ENCODE data around the gene CMIP. TPM values are rescaled to one million over a fixed set of nuclear protein-coding genes. Genes with fewer than 3 reads are reported as not detected.

Gene CMIP
- total RNA-seq, 4 donors from 2014 or later: 14.5 to 24.6 (median 21.0) TPM

GRCh38 chr16:81649561-81650184 lies 205.1 kb downstream of the CMIP start:
- no peaks in the 10 kb centered on the region for H3K27me3 ChIP-seq
- TF ChIP-seq POLR2AphosphoS5 (IDR thresholded peaks at IDR 0.05) (no peak), POLR2A (IDR thresholded peaks at IDR 0.05; ENCODE audit: low read depth) (no peak), EP300 (IDR thresholded peaks at IDR 0.05) (no peak)
- TF ChIP-seq, protein P1, sequence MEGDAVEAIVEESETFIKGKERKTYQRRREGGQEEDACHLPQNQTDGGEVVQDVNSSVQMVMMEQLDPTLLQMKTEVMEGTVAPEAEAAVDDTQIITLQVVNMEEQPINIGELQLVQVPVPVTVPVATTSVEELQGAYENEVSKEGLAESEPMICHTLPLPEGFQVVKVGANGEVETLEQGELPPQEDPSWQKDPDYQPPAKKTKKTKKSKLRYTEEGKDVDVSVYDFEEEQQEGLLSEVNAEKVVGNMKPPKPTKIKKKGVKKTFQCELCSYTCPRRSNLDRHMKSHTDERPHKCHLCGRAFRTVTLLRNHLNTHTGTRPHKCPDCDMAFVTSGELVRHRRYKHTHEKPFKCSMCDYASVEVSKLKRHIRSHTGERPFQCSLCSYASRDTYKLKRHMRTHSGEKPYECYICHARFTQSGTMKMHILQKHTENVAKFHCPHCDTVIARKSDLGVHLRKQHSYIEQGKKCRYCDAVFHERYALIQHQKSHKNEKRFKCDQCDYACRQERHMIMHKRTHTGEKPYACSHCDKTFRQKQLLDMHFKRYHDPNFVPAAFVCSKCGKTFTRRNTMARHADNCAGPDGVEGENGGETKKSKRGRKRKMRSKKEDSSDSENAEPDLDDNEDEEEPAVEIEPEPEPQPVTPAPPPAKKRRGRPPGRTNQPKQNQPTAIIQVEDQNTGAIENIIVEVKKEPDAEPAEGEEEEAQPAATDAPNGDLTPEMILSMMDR (IDR thresholded peaks at IDR 0.05): no peak
- H3K4me1 ChIP-seq: peaks cover 10 to 82% (median 53%) of the 10 kb centered on the region in 4 donors
- intact Hi-C loops (cut with DNase I): no loop called here
- no peak overlapping the region for H3K27ac ChIP-seq (replicated peaks in 1 of 4)
- H3K9me3 ChIP-seq: no peaks in the 10 kb centered on the region
- H3K36me3 ChIP-seq: peaks cover 0 to 22% (median 12%) of the 10 kb centered on the region in 4 donors
- no peak overlapping the region for H3K4me3 ChIP-seq
- 95% methylated on average over 14 of the region's 14 CpGs for WGBS
- DNase-seq (ENCODE audit: extremely low spot score): no peak

- TF ChIP-seq, protein P1 (IDR thresholded peaks at IDR 0.05): no peak
- no peak for TF ChIP-seq EP300 (IDR thresholded peaks at IDR 0.05)
- TF ChIP-seq POLR2A (IDR thresholded peaks at IDR 0.05; ENCODE audit: low read depth): no peak
- no peak for TF ChIP-seq POLR2AphosphoS5 (IDR thresholded peaks at IDR 0.05)
- Histone ChIP-seq H3K4me1 (peaks cover 10 to 77% (median 47%) of the 10 kb centered on the region in 4 donors), H3K27me3 (no peaks in the 10 kb centered on the region), H3K4me3 (no peak overlapping the region), H3K27ac (replicated peaks in 1 of 4) (peak overlapping the region in 2 of 4 donors; percentile 14 to 55), H3K36me3 (peaks cover 0 to 22% (median 12%) of the 10 kb centered on the region in 4 donors), H3K9me3 (no peaks in the 10 kb centered on the region)
- DNase-seq (ENCODE audit: extremely low spot score): no peak
- 97% methylated on average over 8 of the region's 8 CpGs for WGBS
- intact Hi-C loops (cut with DNase I): no loop called here
Measured at GRCh38 chr16:81650281-81650680, 205.7 kb downstream of the CMIP start.

DNA sequence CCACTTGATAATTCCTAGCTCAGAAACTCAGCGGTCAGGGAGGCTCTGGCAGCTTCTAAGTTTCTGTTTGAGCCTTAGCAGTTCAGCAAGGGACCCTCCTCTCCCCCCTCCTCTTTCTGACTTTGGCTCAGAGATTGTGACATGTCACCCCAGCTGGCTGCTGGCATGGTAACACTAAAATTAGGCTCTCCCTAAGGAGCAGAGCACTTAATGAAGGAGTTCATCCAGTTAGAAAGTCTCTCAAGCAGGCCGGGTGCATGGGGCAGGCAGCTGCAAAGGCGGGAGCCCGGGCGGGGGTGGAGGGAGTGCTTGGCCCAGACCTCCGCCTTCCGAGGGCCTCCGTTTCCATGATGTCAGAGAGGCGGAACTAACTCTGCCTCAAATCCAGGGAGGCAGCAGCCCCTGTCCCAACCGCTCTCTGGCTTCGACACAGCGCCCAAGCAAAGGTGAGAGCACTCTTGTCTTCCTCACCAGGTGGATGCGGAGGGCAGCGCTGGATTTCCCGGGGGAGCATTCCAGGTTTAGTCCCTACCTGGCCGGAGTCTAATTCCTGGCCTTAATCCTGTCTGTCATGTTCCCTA lies 206.5 kb downstream of the CMIP start:
- H3K4me1 ChIP-seq: peaks cover 6 to 69% (median 41%) of the 10 kb centered on the region in 4 donors
- intact Hi-C loops (cut with DNase I): no loop called here
- DNase-seq (ENCODE audit: extremely low spot score): no peak
- H3K4me3 ChIP-seq: peak overlapping the region in 3 of 4 donors; percentile 17 to 19 (median 18)
- H3K27me3 ChIP-seq: no peaks in the 10 kb centered on the region
- peaks cover 0 to 22% (median 12%) of the 10 kb centered on the region in 4 donors for H3K36me3 ChIP-seq
- 68% methylated on average over 13 of the region's 16 CpGs for WGBS
- H3K9me3 ChIP-seq: no peaks in the 10 kb centered on the region
- H3K27ac ChIP-seq (replicated peaks in 1 of 4): peak overlapping the region; percentile 50 to 62 (median 54)
- peak in 1 of 2 donors; percentile 63 for TF ChIP-seq POLR2AphosphoS5 (IDR thresholded peaks at IDR 0.05)
- TF ChIP-seq, protein P1 (IDR thresholded peaks at IDR 0.05): no peak
- no peak for TF ChIP-seq POLR2A (IDR thresholded peaks at IDR 0.05; ENCODE audit: low read depth)
- no peak for TF ChIP-seq EP300 (IDR thresholded peaks at IDR 0.05)

- H3K27ac ChIP-seq (replicated peaks in 1 of 4): peak overlapping the region; percentile 50 to 62 (median 54)
- TF ChIP-seq POLR2A (IDR thresholded peaks at IDR 0.05; ENCODE audit: low read depth): no peak
- TF ChIP-seq EP300 (IDR thresholded peaks at IDR 0.05): no peak
- TF ChIP-seq, protein P1 (IDR thresholded peaks at IDR 0.05): no peak
- TF ChIP-seq POLR2AphosphoS5 (IDR thresholded peaks at IDR 0.05): no peak
- 68% methylated on average over 17 of the region's 19 CpGs for WGBS
- no peaks in the 10 kb centered on the region for H3K9me3 ChIP-seq
- H3K36me3 ChIP-seq: peaks cover 0 to 22% (median 12%) of the 10 kb centered on the region in 4 donors
- intact Hi-C loops (cut with DNase I): no loop called here
- DNase-seq (ENCODE audit: extremely low spot score): no peak
- no peaks in the 10 kb centered on the region for H3K27me3 ChIP-seq
- peak overlapping the region; percentile 15 to 29 (median 22) for H3K4me3 ChIP-seq
- H3K4me1 ChIP-seq: peaks cover 6 to 65% (median 41%) of the 10 kb centered on the region in 4 donors
Measured at GRCh38 chr16:81651758-81652718, 207.4 kb downstream of the CMIP start.

All from esophagus muscularis mucosa (tissue), 4 donors.